GM19467 (cell line): ENCODE data around the gene PALLD.
A peak's percentile ranks its signal among the peaks of the same experiment; 100 is the strongest.

ENCODE experiments used
- ATAC-seq: cut with Tn5 transposase; IDR thresholded peaks from one replicate; pipeline ENCODE4 v1.9.1; 2021; ENCODE audit warnings: mild to moderate bottlenecking, moderate library complexity; ENCODE audit not compliant: unreplicated experiment

Gene PALLD

GRCh38 chr4:168880072-168880675, 383.3 kb downstream of the PALLD start:
- ATAC-seq, result no peak

- peak; percentile 54 for ATAC-seq
Measured at GRCh38 chr4:168880811-168881595, 384.2 kb downstream of the PALLD start.

GRCh38 chr4:168881781-168882420, 385.0 kb downstream of the PALLD start:
- no peak for ATAC-seq

GRCh38 chr4:168882650-168883233, 385.9 kb downstream of the PALLD start:
- ATAC-seq, result no peak

- ATAC-seq, result no peak
Measured at GRCh38 chr4:168883513-168883912, 386.7 kb downstream of the PALLD start.

GRCh38 chr4:168884251-168885124, 387.6 kb downstream of the PALLD start:
- no peak for ATAC-seq

- ATAC-seq, result no peak
Measured at GRCh38 chr4:168885400-168885799, 388.5 kb downstream of the PALLD start.

GRCh38 chr4:168886351-168886750, 389.5 kb downstream of the PALLD start:
- no peak for ATAC-seq

GRCh38 chr4:168887809-168888208, 391.0 kb downstream of the PALLD start:
- no peak for ATAC-seq

GRCh38 chr4:168888715-168889215, 391.9 kb downstream of the PALLD start:
- no peak for ATAC-seq

- ATAC-seq, result no peak
Measured at GRCh38 chr4:168891086-168891485, 394.2 kb downstream of the PALLD start.

GRCh38 chr4:168891688-168892087, 394.8 kb downstream of the PALLD start:
- ATAC-seq, result no peak

GRCh38 chr4:168892475-168892874, 395.6 kb downstream of the PALLD start:
- ATAC-seq, result no peak

GRCh38 chr4:168893205-168893604, 396.4 kb downstream of the PALLD start:
- ATAC-seq, result no peak

- ATAC-seq, result no peak
Measured at GRCh38 chr4:168893807-168894206, 397.0 kb downstream of the PALLD start.

GRCh38 chr4:168900080-168900479, 403.2 kb downstream of the PALLD start:
- ATAC-seq, result no peak

- no peak for ATAC-seq
Measured at GRCh38 chr4:168907119-168907698, 410.4 kb downstream of the PALLD start.

GRCh38 chr4:168908093-168908492, 411.2 kb downstream of the PALLD start:
- ATAC-seq, result no peak

- ATAC-seq, result no peak
Measured at GRCh38 chr4:168908851-168909273, 412.0 kb downstream of the PALLD start.

GRCh38 chr4:168914095-168914494, 417.2 kb downstream of the PALLD start:
- ATAC-seq, result no peak
